ENCODE results near the gene GATAD1. TPM values are rescaled to one million over a fixed set of nuclear protein-coding genes. Genes with fewer than 3 reads are reported as not detected.

GATAD1 gene
- total and polyA plus RNA-seq, 10 of the 15 experiments (the other 5 are each of a cell fraction or from before 2014, with no cell fraction given), result 5.5 to 45.2 (median 14.2) TPM

DNA sequence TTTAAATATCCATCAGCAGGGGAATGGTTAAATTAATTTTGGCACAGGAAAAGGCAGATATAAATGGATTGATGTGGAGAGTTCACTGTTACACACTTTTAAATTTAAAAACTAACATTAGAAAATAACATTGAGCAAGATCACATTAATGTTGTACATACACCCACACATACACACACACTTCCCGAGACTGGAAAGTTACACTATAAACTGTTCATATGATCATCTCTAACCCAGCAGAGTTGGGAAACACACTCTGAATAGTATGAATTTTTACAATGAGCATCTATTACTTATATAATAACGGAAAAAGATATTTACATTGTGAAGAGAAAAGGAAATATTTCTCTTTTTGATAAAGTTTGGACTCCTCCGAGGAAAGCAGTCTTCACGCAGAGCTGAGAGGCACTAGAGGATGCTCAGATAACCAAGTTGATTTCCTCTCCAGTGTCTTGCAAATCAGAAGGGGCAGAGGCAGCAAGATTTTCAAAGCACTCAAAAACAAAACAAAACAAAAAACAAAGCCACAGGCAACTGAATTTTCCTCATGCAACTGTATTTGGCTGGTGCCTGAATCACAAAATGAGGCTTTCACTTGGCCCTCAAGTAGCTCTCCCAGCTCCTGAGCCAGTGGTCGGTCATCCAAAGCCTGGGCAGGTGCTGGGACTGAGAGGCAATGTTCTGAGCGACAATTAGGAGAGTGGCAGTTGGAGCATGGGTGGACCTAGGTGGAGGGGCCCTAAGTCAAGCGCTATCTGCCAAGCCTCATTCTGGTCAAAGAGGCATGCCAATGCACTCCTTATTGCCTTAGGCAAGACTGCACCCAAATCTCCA lies 10.5 kb upstream of the GATAD1 start:
- in situ Hi-C loops (cut with MboI), result loop anchor here (25.0 kb wide), 1 partner anchor 1350 kb away; no protein-coding TSS in a partner anchor
- POLR2A ChIA-PET, result no interaction called here

More for the DNA sequence above, 10.5 kb upstream of the GATAD1 start:
- 58% methylated on average over 7 of the region's 7 CpGs for WGBS (ENCODE audit: insufficient coverage, insufficient replicate concordance, low lambda C conversion rate, missing lambda C conversion rate)
- H3K79me2 ChIP-seq (ENCODE audit: control insufficient read depth, insufficient read depth, low read length), result no peaks in the 10 kb centered on the region
- CTCF ChIA-PET, result interaction anchor here (2.1 kb wide), 1 partner anchor 13 kb away, joined by 4 read pairs; no protein-coding TSS in a partner anchor
- TF ChIP-seq, protein P1, sequence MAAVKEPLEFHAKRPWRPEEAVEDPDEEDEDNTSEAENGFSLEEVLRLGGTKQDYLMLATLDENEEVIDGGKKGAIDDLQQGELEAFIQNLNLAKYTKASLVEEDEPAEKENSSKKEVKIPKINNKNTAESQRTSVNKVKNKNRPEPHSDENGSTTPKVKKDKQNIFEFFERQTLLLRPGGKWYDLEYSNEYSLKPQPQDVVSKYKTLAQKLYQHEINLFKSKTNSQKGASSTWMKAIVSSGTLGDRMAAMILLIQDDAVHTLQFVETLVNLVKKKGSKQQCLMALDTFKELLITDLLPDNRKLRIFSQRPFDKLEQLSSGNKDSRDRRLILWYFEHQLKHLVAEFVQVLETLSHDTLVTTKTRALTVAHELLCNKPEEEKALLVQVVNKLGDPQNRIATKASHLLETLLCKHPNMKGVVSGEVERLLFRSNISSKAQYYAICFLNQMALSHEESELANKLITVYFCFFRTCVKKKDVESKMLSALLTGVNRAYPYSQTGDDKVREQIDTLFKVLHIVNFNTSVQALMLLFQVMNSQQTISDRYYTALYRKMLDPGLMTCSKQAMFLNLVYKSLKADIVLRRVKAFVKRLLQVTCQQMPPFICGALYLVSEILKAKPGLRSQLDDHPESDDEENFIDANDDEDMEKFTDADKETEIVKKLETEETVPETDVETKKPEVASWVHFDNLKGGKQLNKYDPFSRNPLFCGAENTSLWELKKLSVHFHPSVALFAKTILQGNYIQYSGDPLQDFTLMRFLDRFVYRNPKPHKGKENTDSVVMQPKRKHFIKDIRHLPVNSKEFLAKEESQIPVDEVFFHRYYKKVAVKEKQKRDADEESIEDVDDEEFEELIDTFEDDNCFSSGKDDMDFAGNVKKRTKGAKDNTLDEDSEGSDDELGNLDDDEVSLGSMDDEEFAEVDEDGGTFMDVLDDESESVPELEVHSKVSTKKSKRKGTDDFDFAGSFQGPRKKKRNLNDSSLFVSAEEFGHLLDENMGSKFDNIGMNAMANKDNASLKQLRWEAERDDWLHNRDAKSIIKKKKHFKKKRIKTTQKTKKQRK (IDR thresholded peaks at IDR 0.05; ENCODE audit: low read depth, low read length), result no peak
- TF ChIP-seq RELA (IDR thresholded peaks at IDR 0.05; ENCODE audit: borderline replicate concordance, partially characterized antibody) (no peak), CBFB (IDR thresholded peaks at IDR 0.05; ENCODE audit: low read depth) (no peak), TCF3 (IDR thresholded peaks at IDR 0.05; ENCODE audit: borderline replicate concordance, insufficient read depth, low read depth, low read length) (no peak), RUNX3 (IDR thresholded peaks at IDR 0.05; ENCODE audit: low read length) (no peak), YBX1 (IDR thresholded peaks at IDR 0.05) (no peak), LARP7 (IDR thresholded peaks at IDR 0.05) (no peak), MTA2 (IDR thresholded peaks at IDR 0.05; ENCODE audit: low read depth) (no peak), ZNF384 (IDR thresholded peaks at IDR 0.05; ENCODE audit: borderline replicate concordance, low read depth, low read length) (no peak)
- no peak for ATAC-seq
- no peaks in the 10 kb centered on the region; a peak in 1 of 4 replicates for H3K27me3 ChIP-seq (replicated peaks in 1 of 2; ENCODE audit: control insufficient read depth in 2 of 2, insufficient read depth in 2 of 2, low read length in 1 of 2)
- no peaks in the 10 kb centered on the region for H3K4me1 ChIP-seq (ENCODE audit: control insufficient read depth, insufficient read depth, low read length)
- BruUV-seq (replicated peaks), result no TSS peak
- no peak for FAIRE-seq
- H3K4me2 ChIP-seq (ENCODE audit: control insufficient read depth, insufficient read depth), result no peak overlapping the region
- H2AFZ ChIP-seq (ENCODE audit: control insufficient read depth, low read depth, low read length), result no peak overlapping the region
- H3K36me3 ChIP-seq (ENCODE audit: control insufficient read depth in 2 of 2, insufficient read depth in 2 of 2, low read length in 1 of 2), result no peaks in the 10 kb centered on the region
- H4K20me1 ChIP-seq (ENCODE audit: control insufficient read depth, insufficient read depth), result no peaks in the 10 kb centered on the region
- no peak for DNase-seq (ENCODE audit: low read depth, low spot score)
- SMC1A ChIA-PET (ENCODE audit: uncharacterized antibody, unreplicated experiment), result no interaction called here
- intact Hi-C loops (cut with micrococcal nuclease; ENCODE audit: unreplicated experiment), result no loop called here
- H3K9ac ChIP-seq (ENCODE audit: control insufficient read depth, insufficient read depth, low read length), result no peak overlapping the region
- RAD21 ChIA-PET (ENCODE audit: unreplicated experiment), result no interaction called here
- no peaks in the 10 kb centered on the region for H3K9me3 ChIP-seq (replicated peaks; ENCODE audit: control insufficient read depth, insufficient read depth, low read length)
- no peak overlapping the region for H3K4me3 ChIP-seq
- no peak overlapping the region for H3K27ac ChIP-seq (ENCODE audit: control insufficient read depth, insufficient read depth)

Data from GM12878 (cell line).